HuH-7 (cell line): ENCODE data around the gene TSPAN10.
"Not testable (repeated sequence)": the region's sequence is repeated elsewhere in the genome, so short reads cannot be mapped to it uniquely, and the experiment has no call there.

Experiments used
- DNase-seq: peaks from one replicate; pipeline ENCODE4 v3.0.0; 2011; ENCODE audit warnings: low spot score

Gene TSPAN10

GRCh38 chr17:81662002-81662401 lies 25.0 kb downstream of the TSPAN10 start:
- DNase-seq, result no peak

GRCh38 chr17:81664051-81664470 lies 27.1 kb downstream of the TSPAN10 start:
- no peak for DNase-seq

- DNase-seq, result peak; percentile 49
Observed at GRCh38 chr17:81665205-81666091, 28.5 kb downstream of the TSPAN10 start.

- no peak for DNase-seq
Observed at GRCh38 chr17:81666092-81666341, 29.0 kb downstream of the TSPAN10 start.

- peak; percentile 99 for DNase-seq
Observed at GRCh38 chr17:81666342-81667191, 29.6 kb downstream of the TSPAN10 start, which contains the start of the genes CCDC137 and OXLD1. Gene CCDC137, plus strand, starts transcription at chr17:81666737. Its CDS starts 30 bp downstream, at chr17:81666767. Gene OXLD1, minus strand, starts transcription at chr17:81666605. Its CDS starts 28 bp downstream, at chr17:81666577.

GRCh38 chr17:81667754-81668153 lies 30.8 kb downstream of the TSPAN10 start:
- no peak for DNase-seq

- no peak for DNase-seq
Observed at GRCh38 chr17:81672504-81672903, 35.5 kb downstream of the TSPAN10 start.

- no peak for DNase-seq
Observed at GRCh38 chr17:81672954-81673353, 36.0 kb downstream of the TSPAN10 start.

- no peak for DNase-seq
Observed at GRCh38 chr17:81673561-81674258, 36.7 kb downstream of the TSPAN10 start.

- DNase-seq, result not testable (repeated sequence)
Observed at GRCh38 chr17:81675515-81676221, 38.7 kb downstream of the TSPAN10 start.

GRCh38 chr17:81676906-81677305 lies 39.9 kb downstream of the TSPAN10 start:
- no peak for DNase-seq

GRCh38 chr17:81680150-81680549 lies 43.2 kb downstream of the TSPAN10 start:
- no peak for DNase-seq

- no peak for DNase-seq
Observed at GRCh38 chr17:81681672-81682071, 44.7 kb downstream of the TSPAN10 start.

GRCh38 chr17:81682565-81683207 lies 45.7 kb downstream of the TSPAN10 start:
- no peak for DNase-seq

GRCh38 chr17:81683208-81683583 lies 46.2 kb downstream of the TSPAN10 start:
- DNase-seq, result no peak

- DNase-seq, result peak; percentile 100
Observed at GRCh38 chr17:81683584-81684441, 46.8 kb downstream of the TSPAN10 start, which contains the start of the genes ARL16 and HGS. Gene ARL16, minus strand, starts transcription at chr17:81683797. Its CDS starts 44 bp downstream, at chr17:81683753. Gene HGS, plus strand, starts transcription at chr17:81684011. Its CDS starts 56 bp downstream, at chr17:81684067.

GRCh38 chr17:81684442-81684911 lies 47.5 kb downstream of the TSPAN10 start:
- DNase-seq, result no peak

- no peak for DNase-seq
Observed at GRCh38 chr17:81685108-81685507, 48.1 kb downstream of the TSPAN10 start.

- DNase-seq, result no peak
Observed at GRCh38 chr17:81686614-81687013, 49.6 kb downstream of the TSPAN10 start.
